GM21515 (cell line): Measurements from ENCODE around the gene UFSP1.
"Not testable (repeated sequence)": the region's sequence is repeated elsewhere in the genome, so short reads cannot be mapped to it uniquely, and the experiment has no call there.

Source experiments
- ATAC-seq: cut with Tn5 transposase; IDR thresholded peaks from one replicate; pipeline ENCODE4 v1.9.1; 2021; ENCODE audit not compliant: unreplicated experiment

The UFSP1 gene

GRCh38 chr7:100888988-100889750, at the start of gene UFSP1:
Gene UFSP1, minus strand, starts transcription at chr7:100889715. Its CDS starts 444 bp downstream, at chr7:100889271.
- peak; percentile 21 for ATAC-seq

DNA sequence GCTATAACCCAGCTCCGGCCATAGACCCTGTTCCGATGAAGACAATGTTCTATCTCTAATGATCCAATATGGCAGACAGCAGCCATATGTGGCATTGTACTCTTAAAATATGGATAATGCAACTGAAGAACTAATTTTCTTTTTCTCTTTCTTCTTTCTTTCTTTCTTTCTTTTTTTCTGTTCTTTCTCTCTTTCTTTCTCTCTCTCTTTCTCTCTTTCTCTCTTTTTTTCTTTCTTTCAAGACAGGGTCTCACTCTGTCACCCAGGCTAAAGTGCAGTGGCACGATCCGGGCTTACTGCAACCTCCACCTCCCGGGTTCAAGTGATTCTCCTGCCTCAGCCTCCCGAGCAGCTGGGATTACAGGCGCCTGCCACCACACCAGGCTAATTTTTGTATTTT, 46.7 kb upstream of the UFSP1 start:
- ATAC-seq = not testable (repeated sequence)

- ATAC-seq = not testable (repeated sequence)
These were observed 45.9 kb upstream of the UFSP1 start for GRCh38 chr7:100935381-100935780.

DNA sequence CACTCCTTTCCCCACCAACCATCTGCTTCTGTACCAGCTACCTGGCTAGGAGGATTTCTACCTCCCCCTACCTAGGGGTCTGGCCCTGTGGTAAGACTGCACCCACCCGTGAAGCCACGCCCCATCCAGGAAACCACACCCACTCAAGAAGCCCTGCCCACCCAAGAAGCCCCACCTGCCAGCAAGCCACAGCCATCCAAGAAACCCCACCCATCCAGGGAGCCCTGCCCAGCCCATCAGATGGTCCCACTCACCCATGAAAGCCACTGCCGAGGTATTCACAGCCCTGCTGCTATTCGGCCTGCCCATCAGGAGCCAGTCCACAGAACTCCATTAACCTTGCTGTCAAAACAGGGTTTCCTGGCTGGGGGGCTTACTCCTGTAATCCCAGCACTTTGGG, 44.2 kb upstream of the UFSP1 start:
- no peak for ATAC-seq

GRCh38 chr7:100929808-100930174, 40.3 kb upstream of the UFSP1 start:
- no peak for ATAC-seq

DNA sequence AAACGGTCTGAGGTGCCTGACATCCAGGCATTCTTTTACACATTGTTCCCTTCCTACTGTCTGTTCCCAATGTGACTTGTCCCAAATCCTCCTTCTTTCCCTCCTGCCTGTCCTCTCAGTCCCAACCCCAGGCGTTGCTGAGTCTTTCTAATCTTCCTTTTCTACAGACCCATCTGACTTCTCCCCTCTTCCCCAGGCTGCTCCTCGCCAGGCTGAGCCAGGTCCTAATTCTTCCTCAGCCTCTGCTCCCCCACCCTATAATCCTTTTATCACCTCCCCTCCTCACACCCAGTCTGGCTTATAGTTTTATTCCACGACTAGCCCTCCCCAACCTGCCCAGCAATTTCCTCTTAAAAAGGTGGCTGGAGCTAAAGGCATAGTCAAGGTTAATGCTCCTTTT, 34.1 kb upstream of the UFSP1 start:
- not testable (repeated sequence) for ATAC-seq

GRCh38 chr7:100921039-100921438, 31.5 kb upstream of the UFSP1 start:
- no peak for ATAC-seq

GRCh38 chr7:100919779-100920437, 30.4 kb upstream of the UFSP1 start:
- not testable (repeated sequence) for ATAC-seq

GRCh38 chr7:100919335-100919734, 29.8 kb upstream of the UFSP1 start:
- not testable (repeated sequence) for ATAC-seq

- no peak for ATAC-seq
These were observed 25.4 kb upstream of the UFSP1 start for GRCh38 chr7:100914879-100915447.

- ATAC-seq = no peak
These were observed 24.8 kb upstream of the UFSP1 start for GRCh38 chr7:100914208-100914878.

DNA sequence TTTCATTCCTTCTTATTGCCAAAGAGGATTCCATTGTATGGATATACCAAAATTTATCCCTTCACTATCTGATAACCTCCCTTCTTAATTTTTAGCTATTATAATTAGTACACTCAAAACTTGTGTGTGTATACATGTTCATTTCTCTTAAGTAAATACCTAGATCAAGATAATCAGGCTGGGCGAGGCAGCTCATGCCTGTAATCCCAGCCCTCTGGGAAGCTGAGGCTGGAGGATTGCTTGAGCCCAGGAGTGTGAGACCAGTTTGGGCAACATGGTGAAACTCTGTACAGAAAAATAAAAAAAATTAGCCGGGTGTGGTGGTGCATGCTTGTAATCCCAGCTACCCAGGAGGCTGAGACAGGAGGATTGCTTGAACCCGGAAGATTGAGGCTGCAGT, 22.0 kb upstream of the UFSP1 start:
- ATAC-seq = no peak

DNA sequence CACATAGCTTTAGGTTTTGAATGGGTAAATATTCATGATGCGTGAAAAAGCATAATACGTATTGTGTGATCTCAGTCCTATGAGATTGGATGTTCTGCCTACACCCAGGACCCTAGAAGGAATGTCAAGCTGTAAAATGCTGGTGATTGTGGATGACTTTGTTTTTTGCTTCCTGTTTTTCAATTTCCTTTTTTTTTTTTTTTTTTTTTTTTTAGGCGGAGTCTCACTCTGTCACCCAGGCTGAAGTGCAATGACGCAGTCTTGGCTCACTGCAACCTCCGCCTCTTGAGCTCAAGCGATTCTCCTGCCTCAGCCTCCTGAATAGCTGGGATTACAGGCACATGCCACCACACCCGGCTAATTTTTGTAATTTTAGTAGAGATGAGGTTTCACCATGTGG, 20.9 kb upstream of the UFSP1 start:
- ATAC-seq = not testable (repeated sequence)

- no peak for ATAC-seq
These were observed 19.0 kb upstream of the UFSP1 start for GRCh38 chr7:100908512-100908911.

DNA sequence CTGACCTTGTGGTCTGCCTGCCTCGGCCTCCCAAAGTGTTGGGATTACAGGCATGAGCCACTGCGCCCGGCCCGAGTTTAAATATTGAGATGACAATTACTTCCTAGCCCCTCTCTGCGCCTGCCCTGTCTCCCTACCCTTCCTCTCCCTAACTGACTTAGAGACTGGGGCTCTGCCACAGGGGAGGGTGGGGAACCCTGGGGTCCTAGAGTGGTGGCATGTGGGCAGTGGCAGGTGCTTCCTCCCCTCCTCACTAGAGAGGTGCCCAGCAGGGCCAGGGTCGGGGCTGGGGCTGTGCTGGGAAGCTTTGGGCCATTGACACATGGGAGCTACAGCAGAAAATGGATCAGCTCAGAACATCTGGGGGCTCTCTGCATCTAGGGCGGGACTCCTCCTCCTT, 13.1 kb upstream of the UFSP1 start:
- no peak for ATAC-seq

DNA sequence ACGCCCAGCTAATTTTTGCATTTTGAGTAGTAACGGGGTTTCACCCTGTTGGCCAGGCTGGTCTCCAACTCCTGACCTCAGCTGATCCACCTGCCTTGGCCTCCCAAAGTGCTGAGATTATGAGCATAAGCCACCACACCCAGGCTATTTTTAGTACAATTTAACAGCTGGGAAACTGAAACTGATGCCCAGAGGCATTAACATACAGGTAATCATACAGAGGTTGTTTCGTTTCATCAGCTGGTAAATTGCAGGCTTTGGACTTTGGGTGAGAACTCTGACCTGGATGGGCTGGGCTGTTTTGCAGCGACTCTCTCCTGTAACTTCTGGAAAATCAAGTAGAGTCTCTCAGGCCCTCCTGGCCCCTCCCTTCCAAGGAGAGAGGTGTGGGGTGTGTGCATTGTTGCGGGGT, 12.4 kb upstream of the UFSP1 start:
- ATAC-seq = no peak

DNA sequence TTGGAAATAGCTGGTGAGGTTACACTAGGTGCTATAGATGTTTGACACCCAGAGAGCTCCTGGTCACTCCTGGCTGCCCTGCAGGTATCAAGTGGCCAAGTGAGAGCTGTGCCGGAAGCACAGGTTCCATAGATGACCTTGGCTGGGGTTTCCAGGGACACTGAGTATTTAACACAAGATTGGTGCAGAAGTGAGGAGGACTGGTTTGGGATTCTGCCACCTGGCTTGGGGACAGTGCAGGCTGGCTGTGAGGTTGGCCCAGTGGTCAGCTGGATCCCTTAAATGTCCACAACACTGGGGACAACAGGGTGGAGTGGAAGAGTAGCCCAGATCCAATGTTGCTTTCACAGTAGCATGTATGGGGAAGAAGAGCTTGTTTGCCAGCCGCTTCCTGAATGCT, 11.5 kb upstream of the UFSP1 start:
- ATAC-seq = no peak

- no peak for ATAC-seq
These were observed 9.9 kb upstream of the UFSP1 start for GRCh38 chr7:100899432-100899831.

- no peak for ATAC-seq
These were observed 8.4 kb upstream of the UFSP1 start for GRCh38 chr7:100897772-100898454.

DNA sequence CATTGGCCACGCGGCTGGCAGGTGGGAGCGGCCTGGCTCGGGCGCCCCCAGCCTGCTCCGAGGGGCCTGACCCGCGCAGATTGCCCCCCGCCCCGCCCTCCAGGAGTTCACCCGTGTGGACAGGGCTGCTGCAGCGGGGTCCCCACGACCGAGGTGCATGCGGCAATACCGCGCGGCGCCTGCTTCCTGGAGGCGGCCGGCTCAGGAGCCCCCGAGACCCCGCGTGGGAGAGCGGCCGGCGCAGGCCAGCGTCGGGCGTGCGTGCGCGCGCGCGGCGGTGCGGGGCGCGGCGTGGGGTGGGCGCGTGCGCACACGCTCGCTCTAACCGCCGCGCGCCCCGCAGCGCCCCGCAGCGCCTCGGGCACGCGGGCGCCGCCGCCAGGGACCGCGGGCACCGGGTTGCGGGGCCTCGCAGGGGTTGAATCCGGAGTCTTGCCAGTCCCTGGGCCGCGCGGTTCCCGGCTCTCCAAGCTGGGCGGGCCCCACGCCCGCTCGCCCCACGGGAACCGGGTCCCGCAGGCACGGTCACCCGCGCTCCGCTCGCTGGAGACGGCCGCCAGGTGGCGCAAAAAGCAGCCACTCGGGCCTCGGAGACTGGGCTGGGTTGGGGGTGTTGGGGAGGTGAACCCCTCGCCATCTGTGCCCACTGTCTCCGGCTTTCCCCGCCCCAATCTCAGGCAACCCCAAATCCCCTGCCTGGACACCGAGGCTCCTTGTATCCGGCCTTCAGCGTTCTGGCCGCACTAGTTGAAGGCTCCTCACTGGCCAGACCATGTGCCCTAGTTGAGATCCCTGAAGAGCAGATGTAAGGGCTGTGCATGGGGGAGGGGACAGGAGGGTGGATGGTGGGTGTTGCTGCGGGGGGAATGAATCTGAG, 7.5 kb upstream of the UFSP1 start:
- no peak for ATAC-seq
